GM19025 (cell line): ENCODE measurements around the gene FLT3.
"Not testable (repeated sequence)": the region's sequence is repeated elsewhere in the genome, so short reads cannot be mapped to it uniquely, and the experiment has no call there.

ENCODE experiments used
- ATAC-seq: cut with Tn5 transposase; IDR thresholded peaks from one replicate; pipeline ENCODE4 v1.9.1; 2021; ENCODE audit warnings: mild to moderate bottlenecking, low read depth, moderate library complexity; ENCODE audit not compliant: unreplicated experiment

The FLT3 gene

DNA sequence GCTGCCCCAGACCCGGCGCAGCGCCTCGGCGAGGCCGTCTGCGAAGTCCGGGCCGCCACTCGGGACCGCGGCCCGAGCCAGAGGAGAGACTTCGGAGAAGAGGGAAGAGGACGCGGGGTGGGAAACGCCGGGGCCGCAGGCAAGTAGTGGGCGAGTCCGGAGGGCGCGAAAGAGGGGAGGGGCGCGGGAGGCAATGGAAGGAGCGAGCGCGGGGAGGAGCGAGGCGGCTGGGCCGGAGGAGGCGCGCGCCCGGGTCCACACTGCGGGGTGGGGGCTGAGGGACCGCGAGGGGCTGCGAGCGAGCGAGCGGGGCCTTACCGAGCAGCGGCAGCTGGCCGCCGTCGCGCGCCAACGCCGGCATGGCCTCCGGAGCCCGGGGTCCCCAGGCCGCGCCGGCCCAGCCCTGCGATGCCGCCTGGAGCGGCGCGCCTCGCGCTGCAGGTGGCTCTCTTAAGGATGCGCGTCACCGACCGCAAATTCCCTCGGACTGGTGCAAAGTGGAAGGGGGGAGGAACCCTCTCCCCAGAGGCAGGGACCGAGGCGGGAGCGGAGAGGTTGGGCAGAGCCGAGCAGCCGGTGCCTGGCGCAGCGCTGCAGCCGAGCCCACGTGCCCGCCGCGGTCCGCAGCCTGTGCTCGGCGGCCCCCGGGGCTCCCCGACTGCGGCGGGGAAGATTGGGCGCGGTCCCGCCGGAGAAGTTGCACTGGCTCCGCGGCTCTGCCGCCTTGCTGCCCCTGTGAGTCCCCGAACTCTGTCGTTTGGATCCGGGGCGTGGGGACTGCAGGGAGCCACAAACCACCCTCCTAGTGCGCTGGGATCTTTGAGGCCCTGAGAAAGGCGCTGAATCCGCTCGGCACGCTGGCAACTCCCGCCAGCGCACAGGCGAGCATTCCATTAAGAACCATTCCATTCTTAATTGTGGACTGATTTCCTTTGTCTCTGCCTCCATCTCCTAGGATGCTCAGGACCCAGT lies at the start of gene FLT3:
Gene FLT3, minus strand, starts transcription at position 427 of the 972 bp plus-strand sequence. Its CDS starts 66 bp downstream, at position 361.
- no peak for ATAC-seq

DNA sequence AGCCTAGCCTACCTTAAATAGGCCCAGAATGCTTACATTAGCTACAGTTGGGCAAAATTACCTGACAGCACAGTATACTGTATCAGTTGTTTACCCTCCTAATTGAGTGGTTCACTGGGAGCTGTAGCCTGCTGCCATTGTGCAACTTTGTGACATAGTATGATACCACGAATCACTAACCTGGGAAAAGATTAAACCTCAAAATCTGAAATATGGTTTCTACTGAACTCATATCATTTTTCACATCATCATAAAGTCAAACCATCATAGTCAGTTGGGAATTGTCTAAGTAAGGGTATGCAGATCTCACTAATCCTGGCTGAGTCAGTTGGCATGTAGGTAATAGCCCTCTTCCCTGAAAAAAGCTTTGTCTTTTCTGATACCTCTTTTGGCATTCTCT lies 47.1 kb upstream of the FLT3 start:
- no peak for ATAC-seq

DNA sequence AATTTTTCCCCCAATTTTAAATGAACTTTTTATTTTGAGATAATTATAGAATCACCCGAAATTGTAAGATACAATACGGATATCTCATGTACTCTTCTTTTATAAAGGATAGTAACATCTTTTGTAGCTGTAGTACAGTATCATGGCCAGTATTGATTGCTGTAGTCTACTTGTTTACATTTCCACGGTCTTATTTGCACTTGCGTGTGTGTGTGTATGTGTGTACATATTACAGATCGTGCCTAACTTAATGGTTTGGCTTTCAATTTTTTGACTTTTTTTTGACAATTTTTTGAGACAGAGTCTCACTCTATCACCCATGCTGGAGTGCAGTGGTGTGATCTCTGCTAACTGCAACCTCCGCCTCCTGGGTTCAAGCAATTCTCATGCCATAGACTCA lies 44.7 kb upstream of the FLT3 start:
- ATAC-seq: no peak

DNA sequence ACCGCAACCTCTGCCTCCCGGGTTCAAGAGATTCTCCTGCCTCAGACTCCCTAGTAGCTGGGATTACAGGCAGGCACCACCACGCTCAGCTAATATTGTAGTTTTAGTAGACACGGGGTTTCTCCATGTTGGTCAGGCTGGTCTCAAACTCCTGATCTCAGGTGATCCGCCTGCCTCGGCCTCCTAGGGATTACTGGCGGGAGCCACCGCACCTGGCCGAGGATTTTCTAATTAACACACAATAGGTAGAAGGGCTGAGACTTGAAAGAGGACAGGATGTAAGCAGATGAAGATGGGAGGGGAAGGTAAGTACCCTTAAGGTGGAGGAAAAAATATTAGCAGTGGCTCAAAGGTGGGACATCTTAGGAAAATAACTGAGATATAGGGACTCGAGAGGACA lies 41.2 kb upstream of the FLT3 start:
- not testable (repeated sequence) for ATAC-seq

DNA sequence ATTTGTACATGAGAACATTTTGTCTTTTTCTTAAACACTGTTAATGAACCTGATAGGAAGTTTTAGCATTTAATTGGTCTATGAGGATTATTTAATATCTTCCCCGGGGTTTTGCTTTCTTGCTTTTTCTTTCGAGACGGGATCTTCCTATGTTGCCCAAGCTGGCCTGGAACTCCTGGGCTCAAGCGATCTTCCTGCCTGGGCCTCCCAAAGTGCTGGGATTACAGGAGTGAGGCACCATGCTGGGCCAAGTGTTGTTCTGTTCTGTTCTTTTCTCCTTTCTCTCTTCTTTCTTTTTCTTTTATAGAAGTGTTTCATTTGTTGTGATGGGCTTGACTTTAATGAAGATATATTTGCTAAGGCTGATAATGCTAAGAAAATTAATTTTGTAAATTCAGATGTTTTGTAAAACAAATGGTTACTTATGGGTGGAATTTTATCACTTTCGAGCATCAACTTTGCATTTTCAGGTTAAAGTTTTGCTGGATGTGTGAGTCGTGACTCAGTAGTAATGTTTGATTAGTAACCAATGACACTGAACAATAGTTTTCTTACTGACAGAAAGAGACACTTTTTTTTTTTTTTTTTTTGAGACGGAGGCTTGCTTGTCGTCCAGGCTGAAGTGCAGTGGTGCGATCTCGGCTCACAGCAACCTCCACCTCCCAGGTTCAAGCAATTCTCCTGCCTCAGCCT lies 40.2 kb upstream of the FLT3 start:
- no peak for ATAC-seq

DNA sequence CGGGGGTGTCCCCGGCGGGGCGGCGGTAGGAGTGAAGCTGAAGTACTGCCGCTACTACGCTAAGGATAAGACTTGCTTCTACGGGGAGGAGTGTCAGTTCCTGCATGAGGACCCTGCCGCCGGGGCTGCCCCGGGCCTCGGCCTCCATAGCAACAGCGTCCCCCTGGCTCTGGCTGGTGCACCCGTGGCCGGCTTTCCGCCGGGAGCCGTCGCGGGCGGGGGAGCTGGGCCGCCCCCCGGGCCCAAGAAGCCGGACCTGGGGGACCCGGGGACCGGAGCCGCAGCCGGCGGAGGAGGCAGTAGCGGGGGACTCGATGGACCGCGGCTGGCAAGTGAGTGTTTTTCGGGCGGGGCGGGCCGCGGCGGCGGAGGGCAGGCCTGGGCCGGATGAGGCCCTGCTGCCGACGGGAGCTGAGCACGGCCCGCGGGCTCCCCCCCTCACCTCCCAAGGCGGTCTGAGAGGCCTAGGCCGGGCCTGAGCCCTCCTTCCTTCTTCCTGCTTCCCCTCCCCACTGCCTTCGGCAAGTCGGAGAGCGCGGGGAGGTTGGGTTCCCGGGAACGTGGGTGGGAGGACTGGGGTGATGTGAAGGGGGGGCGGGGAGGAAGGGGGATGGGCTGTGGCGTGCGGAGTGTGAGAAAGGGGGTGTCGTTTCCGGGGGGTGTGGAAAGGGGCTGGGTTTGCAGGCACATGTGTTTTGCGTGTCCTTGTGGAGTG lies 38.5 kb upstream of the FLT3 start:
- ATAC-seq: peak; percentile 40

DNA sequence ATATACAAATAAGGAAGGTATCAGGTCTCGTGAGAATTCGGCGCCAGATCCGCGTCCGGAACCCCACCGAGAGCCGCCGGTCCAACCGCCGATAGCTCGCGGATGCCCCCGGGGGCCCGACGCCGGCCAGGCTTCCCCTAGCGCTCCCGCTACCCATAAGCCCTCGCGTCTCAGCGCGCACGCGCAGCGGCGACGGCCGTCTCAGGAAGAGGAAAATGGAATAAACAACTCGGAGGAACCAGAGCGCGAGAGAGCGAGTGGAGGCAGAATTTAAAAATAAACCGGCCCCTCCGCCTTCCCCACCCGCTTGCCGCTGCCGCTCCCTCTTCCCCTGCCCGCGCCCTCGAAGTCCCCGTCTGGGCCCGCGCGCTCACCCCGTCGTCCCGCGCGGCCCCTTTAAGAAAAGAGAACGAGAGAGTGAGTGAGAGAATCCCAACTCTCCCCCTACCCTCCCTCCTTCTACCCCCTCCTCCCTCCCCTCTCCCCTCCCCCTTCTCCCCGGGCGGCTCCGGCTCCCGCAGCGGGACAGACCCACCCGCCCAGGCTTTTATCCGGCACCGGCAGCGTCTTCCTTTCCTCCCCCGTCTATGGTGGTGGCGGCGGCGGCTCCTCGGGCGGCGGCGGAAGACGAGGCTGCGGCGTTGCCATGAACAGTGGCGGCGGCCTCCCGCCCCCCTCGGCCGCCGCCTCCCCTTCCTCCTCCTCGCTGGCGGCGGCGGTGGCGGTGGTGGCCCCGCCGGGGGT lies 37.8 kb upstream of the FLT3 start, which contains the start of gene PAN3:
Gene PAN3, plus strand, starts transcription at position 534 of the 744 bp plus-strand sequence. Its CDS starts 113 bp downstream, at position 647.
- ATAC-seq: peak; percentile 55

DNA sequence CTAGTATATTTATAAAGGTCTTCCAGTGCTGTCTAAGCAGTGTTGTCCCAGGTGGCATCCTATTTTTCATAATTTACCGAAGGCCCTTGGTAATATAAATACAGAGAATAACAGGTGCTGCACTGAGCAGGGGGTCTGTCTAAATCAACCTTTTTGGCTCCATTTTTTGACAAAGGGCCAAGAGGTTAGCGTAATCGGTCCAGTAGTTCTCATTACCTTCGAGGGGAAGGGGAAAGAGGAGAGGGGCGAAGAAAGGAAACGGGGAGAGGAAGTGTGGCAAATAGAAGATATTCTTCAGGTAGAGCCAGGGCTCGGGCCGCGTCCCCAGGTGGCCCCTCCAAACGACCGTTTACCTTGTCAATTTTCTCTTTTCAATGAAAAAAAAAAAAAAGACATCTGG lies 37.2 kb upstream of the FLT3 start:
- no peak for ATAC-seq

DNA sequence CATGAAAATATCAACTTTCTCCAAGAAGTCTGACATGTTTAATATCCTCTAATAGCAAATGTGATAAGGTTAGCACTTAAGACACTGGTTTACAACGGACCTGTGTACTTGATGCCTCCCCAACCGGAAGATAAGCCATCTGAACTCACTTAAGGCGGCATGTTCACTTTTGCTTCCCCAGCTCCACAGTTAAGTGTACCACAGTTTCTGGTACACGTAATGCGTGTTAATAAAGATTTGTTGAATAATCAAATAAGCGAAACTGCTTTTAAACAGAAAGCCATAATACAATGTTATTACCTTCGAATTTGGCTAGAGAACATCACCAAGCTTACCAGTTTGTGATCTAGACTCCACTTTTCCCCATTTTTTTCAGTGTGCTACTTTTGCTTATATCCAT lies 36.5 kb upstream of the FLT3 start:
- ATAC-seq: no peak

DNA sequence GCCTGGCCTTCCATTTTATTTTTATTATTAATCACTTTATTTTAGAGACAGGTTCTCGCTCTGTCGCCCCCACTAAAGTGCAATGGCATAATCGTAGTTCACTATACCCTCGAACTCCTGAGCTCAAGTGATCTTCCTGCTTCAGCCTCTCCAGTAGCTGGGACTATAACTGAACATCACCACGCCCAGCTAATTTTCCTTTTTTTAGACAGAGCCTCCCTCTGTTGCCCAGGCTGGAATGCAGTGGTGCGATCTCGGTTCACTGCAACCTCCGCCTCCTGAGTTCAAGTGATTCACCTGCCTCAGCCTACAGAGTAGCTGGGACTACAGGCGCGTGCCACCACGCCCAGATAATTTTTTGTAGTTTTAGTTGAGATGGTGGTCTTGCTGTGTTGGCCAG lies 31.3 kb upstream of the FLT3 start:
- ATAC-seq: no peak

DNA sequence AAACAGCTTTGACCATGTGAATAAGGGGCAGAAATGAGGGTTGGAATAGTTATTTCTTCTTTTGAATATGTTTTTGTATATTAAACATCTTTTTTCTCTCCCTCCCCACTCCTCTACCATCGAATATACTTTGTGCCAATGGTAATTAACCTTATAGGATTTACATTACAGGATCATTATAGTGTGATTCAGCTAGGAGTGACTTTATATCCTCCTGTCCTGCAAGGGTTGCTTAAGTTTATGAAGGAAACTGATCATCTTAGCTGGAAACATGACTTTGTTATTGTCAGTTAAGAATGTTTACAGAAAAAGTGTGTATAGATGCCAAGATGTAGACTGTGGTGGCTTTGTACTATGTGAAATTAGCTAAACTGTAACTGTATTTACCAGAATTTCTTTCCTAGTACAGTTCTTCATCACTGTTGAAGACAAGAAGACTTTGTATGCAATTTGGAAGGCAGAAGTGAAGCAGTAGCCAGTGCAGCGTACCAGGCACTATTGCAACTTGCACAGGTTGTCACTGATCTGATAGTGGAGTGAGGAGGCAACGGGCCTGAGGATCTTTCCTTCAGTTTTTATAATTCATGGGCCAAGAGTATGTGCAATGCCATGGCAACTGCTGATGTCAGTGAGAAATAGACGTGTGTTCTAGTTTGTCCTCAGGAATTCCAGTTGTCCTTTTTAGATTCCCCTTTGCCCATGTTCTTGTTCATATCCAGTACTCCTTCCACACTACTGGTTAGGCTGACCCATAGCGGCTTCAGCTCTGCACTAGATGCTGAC lies 29.7 kb upstream of the FLT3 start:
- ATAC-seq: no peak

DNA sequence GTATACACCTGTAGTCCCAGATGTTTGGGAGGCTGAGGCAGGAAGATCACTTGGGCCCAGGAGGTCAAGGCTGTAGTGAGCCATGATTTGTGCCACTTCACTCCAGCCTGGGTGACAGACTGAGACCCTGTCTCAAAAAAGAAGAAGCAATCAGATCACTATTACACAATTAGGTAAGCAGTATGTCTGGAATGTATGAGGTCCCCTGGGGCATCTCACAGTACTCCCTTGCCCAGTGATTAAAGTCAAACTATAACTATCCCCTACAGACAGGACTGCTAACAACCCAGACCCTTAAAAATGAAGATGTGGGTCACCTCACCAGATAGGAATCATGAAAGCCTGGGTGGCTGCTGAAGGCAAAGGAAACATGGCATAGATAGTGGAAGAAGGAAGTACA lies 28.6 kb upstream of the FLT3 start:
- ATAC-seq: no peak

DNA sequence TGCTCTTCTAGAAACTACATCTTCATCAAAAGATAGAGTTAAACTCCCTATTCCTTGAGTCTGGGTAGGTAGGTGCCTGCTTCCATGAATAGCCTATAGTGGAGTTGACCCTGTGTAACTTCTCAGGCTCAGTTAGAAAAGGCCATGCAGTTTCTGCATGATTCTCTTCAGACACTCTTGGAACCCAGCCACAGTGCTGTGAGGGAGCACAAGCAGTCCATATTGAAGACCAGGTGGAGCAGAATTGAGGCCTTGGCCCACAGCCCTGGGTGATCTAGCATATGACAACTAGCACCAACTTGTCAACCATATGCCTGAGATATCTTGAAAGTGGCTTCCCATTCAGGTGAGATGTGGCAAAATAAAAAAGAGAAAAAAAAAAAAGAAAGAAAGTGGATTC lies 27.7 kb upstream of the FLT3 start:
- no peak for ATAC-seq

DNA sequence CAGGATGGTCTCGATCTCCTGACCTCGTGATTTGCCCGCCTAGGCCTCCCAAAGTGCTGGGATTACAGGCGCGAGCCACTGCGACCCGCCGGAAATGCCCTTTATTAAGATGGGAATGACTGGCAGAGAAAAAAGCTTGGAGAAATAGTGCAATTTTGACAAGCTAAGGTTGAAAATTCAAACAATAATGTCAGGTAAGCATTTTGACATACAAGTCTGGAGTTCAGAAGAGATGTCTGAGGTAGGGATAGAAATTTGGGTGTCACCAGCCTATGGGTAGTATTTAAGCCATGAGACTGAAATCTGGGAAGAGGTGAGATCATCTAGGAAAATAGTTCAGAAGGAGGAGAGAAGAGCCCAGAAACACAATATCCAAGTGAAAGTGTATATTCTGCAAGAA lies 20.8 kb upstream of the FLT3 start:
- no peak for ATAC-seq

DNA sequence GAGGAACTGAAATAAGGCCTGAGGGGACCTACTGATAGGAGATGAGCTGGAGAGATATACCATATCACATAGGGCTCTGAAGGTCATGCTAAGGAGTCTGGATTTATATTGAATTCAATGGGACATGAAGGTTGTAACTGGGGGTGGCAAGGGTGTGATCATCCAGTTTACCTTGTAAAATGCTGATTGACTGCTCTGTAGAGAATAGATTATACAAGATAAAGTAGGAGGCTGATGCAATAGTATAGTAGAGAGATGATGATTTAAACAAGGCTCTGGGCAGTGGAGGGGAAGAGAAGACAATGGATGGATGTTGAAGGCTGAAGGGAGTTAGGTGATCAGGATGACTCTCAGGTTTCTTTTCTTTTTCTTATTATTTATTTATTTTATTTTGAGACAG lies 19.9 kb upstream of the FLT3 start:
- ATAC-seq: no peak

DNA sequence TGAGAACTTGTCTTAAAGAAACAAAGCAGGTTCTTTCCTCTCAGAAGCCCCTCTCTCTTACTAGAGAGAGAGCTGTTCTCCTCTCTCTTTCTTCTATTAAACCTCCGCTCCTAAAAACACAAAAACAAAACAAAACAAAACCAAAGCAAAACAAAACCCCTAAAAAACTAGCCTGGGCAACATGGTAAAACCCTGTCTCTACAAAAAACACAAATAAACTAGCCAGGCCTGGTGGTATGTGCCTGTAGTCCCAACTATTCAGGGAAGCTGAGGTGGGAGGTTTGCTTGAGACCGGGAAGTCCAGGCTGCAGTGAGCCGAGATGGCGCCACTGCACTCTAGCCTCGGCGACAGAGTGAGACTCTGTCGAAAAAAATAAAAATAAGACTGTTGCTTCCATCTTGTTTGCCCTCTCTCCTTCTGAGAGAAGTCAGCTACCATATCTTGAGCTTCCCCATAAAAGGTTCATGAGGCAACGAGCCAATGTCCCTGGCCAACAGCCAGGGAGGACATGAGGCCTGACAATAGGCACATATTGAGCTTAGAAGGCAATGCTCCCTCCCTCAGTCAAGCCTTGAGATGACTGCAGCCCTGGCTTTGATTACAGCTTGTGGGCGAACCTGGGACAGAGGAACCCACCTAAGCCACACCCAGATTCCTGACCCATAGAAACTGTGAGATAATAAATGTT lies 17.5 kb upstream of the FLT3 start:
- no peak for ATAC-seq

DNA sequence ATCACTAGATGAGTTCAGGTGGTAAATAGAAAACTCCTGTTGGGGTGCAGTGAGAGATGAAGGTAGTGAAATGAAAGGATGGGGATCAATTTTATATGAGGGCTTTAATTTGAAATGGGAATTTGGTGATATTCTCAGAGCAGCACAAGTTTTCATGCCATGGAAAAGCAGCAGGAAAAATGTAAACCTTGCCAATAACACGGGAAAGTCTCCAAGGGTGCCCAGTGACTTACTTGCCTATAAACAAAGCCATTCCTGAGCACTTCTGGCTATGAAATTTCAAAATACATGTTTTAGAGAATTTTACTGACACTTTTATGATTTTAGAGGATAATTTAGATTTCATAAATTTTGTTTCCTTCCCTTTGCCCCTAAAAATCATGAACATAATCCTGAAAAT lies 16.4 kb upstream of the FLT3 start:
- no peak for ATAC-seq

DNA sequence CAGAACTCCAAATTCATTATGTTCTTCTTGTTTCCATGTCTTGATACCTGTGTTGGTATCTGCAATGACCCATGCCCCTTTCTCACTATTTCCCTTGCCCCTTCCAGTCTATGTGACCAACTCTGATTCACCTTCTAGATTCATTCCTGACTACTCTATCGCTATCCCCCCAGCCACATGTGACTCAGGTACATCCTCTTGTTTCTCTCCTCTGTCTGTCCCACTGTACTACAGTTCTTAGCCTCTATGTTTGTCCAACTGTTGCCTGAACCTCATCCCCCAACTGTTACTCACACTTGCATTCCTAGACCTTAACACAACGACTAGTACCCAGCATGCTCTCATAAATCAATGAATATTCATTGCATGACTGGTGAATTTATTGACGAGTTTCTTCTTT lies 10.0 kb upstream of the FLT3 start:
- no peak for ATAC-seq

DNA sequence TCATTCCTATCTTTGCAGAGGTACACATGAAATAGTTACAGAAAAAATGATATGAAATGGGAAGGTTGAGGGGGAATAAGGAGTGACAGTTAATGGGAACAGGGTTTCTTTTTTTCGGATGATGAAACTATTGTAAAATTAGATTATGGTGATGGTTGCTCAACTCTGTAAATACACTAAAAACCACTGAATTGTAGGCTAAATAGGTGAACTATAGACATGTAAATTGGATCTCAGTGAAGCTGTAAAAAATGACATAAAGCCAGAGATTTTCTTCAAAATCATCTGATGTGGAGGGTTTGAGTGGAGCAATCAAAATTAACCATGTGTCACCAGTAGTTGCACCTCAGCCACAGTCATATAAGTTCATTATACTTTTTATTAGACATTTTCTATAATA lies 6.6 kb upstream of the FLT3 start:
- ATAC-seq: no peak
